Vagina (tissue), 2 donors: ENCODE measurements around the gene GATA2. TPM values are rescaled to one million over a fixed set of nuclear protein-coding genes. Genes with fewer than 3 reads are reported as not detected.

Experiments
- DNase-seq, 2 donors: peaks; one replicate each; pipeline ENCODE4 v3.0.0-alpha.2; 2017; ENCODE audit errors: extremely low spot score in 2 of 2
- H3K27ac ChIP-seq: fragments of 200-600 bp; sonication (generic); one replicate; pipeline ENCODE4 v1.5.1; 2019
- H3K27me3 ChIP-seq: fragments of 200-600 bp; sonication (generic); one replicate; pipeline ENCODE4 v1.5.1; 2019
- H3K36me3 ChIP-seq, 2 donors: fragments of 200-600 bp; sonication (generic); one replicate each; pipeline ENCODE4 v1.5.1; 2017 to 2019
- H3K4me1 ChIP-seq: fragments of 200-600 bp; sonication (generic); one replicate; pipeline ENCODE4 v1.5.1; 2019
- H3K4me3 ChIP-seq, 2 donors: fragments of 200-600 bp; sonication (generic); 1 replicate in 1 of 2; 2 replicates in 1 of 2; pipeline ENCODE4 v1.5.1; 2016 to 2019
- H3K9me3 ChIP-seq: fragments of 200-600 bp; sonication (generic); one replicate; pipeline ENCODE4 v1.5.1; 2019
- POLR2A ChIP-seq, 2 donors: fragments of 450-650 bp; IDR thresholded peaks; one replicate each; pipeline ENCODE4 v1.6.1; 2017; ENCODE audit warnings: antibody characterized with exemption in 2 of 2, mild to moderate bottlenecking in 2 of 2, moderate library complexity in 2 of 2
- POLR2AphosphoS5 ChIP-seq, 2 donors: sonication (generic); formaldehyde crosslinking; IDR thresholded peaks; one replicate each; pipeline ENCODE4 v1.9.0; 2017; ENCODE audit warnings: antibody characterized with exemption in 2 of 2, mild to moderate bottlenecking in 2 of 2, low read depth in 1 of 2; ENCODE audit not compliant: insufficient read depth in 1 of 2
- intact Hi-C: fragments of 100-400 bp; cut with DNase I; formaldehyde crosslinking; loops from one replicate; pipeline ENCODE4 v1.15.1; 2023
- total RNA-seq: library from RNA; depleted of rRNA; stranded (reverse); fragments of >200 nt; gene quantifications from one replicate; pipeline ENCODE4 v1.2.3, GENCODE V29; 2016
- TF ChIP-seq, protein P1 (sequence below), 3 experiments: fragments of 450-650 bp in 2 of 3; fragments of 200-600 bp in 1 of 3; sonication (generic) in 1 of 3; IDR thresholded peaks; one replicate each; pipeline ENCODE4 v1.5.1; 2017 to 2019; ENCODE audit warnings: antibody characterized with exemption in 3 of 3, mild to moderate bottlenecking in 2 of 3, moderate library complexity in 2 of 3

Gene GATA2
- total RNA-seq, 1 donor from 2014 or later = 50.6 TPM

DNA sequence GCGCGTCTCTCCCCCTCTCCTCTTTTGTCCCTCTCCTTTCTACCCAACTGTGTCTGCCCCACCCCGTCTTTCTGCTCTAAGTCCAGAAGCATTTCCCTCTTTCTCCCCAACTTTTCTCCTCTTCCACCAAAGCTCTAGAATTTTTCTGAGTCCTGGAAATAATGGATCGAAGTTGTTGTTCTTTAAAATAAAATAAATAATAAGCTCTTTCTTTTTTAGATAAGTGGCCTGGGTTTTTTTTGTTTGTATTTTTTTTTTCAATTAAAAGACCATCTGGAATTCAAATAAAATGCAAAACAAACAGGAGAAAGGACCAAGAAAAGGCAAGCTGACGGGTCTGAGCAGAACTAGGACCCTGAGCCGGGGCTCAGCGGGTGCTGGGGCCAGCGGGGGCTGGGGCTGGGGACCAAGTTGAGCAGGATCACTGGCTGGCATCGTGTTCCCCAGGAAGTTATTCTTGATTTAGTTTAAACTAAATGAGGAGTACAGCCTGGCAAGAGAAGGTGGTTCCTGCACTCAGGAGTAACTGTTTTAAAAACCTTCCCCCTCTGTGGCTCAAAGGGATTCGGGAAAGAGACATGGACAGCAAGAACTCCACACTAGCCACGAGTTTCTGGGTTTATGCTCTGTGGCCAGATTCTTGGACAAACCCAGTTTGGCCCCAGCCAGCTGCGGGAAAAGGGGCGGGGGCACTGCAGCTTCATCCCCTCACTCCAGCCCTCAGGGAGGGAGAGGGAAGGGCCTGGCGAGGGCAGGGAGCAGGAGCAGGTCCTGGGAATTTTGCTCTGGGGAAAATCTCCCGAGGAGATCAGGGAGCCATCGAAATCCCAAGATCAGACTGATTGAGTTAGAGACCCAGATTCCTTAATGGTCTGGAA, 8.4 kb downstream of the GATA2 start:
- DNase-seq = no peak
- TF ChIP-seq, protein P1, sequence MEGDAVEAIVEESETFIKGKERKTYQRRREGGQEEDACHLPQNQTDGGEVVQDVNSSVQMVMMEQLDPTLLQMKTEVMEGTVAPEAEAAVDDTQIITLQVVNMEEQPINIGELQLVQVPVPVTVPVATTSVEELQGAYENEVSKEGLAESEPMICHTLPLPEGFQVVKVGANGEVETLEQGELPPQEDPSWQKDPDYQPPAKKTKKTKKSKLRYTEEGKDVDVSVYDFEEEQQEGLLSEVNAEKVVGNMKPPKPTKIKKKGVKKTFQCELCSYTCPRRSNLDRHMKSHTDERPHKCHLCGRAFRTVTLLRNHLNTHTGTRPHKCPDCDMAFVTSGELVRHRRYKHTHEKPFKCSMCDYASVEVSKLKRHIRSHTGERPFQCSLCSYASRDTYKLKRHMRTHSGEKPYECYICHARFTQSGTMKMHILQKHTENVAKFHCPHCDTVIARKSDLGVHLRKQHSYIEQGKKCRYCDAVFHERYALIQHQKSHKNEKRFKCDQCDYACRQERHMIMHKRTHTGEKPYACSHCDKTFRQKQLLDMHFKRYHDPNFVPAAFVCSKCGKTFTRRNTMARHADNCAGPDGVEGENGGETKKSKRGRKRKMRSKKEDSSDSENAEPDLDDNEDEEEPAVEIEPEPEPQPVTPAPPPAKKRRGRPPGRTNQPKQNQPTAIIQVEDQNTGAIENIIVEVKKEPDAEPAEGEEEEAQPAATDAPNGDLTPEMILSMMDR (IDR thresholded peaks at IDR 0.05) = no peak
- TF ChIP-seq POLR2AphosphoS5 (IDR thresholded peaks at IDR 0.05; ENCODE audit: insufficient read depth in 1 of 2, low read depth in 1 of 2) = peak in 1 of 2 donors; percentile 46
- TF ChIP-seq POLR2A (IDR thresholded peaks at IDR 0.05) = peak in 1 of 2 donors; percentile 3
- Histone ChIP-seq H3K4me3 (peak overlapping the region; percentile 83), H3K36me3 (peaks cover 0 to 9% of the 10 kb centered on the region in 2 donors), H3K9me3 (no peaks in the 10 kb centered on the region), H3K27ac (peak overlapping the region; percentile 95), H3K4me1 (peaks cover 72% of the 10 kb centered on the region), H3K27me3 (no peaks in the 10 kb centered on the region)
- intact Hi-C loops = no loop called here

- Histone ChIP-seq H3K9me3 (no peaks in the 10 kb centered on the region), H3K27ac (peak overlapping the region; percentile 95), H3K27me3 (no peaks in the 10 kb centered on the region), H3K4me1 (peaks cover 65% of the 10 kb centered on the region), H3K36me3 (peaks cover 0 to 9% of the 10 kb centered on the region in 2 donors), H3K4me3 (peak overlapping the region; percentile 83)
- intact Hi-C loops = no loop called here
- DNase-seq = no peak
- TF ChIP-seq POLR2AphosphoS5 (IDR thresholded peaks at IDR 0.05; ENCODE audit: insufficient read depth in 1 of 2, low read depth in 1 of 2) = peak in 1 of 2 donors; percentile 24
- TF ChIP-seq, protein P1 (IDR thresholded peaks at IDR 0.05) = no peak
- no peak for TF ChIP-seq POLR2A (IDR thresholded peaks at IDR 0.05)
These were observed 9.2 kb downstream of the GATA2 start for GRCh38 chr3:128483657-128484403.

- peak overlapping the region; percentile 83 for H3K4me3 ChIP-seq
- H3K36me3 ChIP-seq = peaks cover 0 to 9% of the 10 kb centered on the region in 2 donors
- no peak for DNase-seq
- peak overlapping the region; percentile 95 for H3K27ac ChIP-seq
- peaks cover 57% of the 10 kb centered on the region for H3K4me1 ChIP-seq
- intact Hi-C loops = no loop called here
- TF ChIP-seq, protein P1 (IDR thresholded peaks at IDR 0.05) = no peak
- TF ChIP-seq POLR2AphosphoS5 (IDR thresholded peaks at IDR 0.05; ENCODE audit: insufficient read depth in 1 of 2, low read depth in 1 of 2) (peak; percentile 61 to 81), POLR2A (IDR thresholded peaks at IDR 0.05) (no peak)
- no peaks in the 10 kb centered on the region for H3K9me3 ChIP-seq
- no peaks in the 10 kb centered on the region for H3K27me3 ChIP-seq
These were observed 10.0 kb downstream of the GATA2 start for GRCh38 chr3:128482666-128483656.

DNA sequence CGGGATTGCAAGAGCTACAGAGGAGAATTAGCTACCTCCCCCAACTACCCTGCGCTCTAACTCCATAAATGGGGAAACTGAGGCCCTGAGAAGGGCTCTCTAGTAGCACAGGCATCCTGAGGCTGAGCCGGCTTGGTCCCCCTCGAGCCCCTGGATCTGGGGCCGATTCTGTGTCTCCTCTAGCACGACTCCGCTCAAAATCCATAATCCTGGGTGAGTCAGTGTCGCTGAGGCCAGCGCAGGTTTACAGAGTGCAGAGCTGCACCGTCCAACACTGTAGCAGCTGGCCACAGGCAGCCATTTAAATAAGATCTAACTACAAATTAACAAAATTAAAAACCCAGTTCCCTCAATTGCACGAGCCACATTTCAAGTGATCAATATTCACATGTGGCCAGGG, 10.8 kb downstream of the GATA2 start:
- H3K36me3 ChIP-seq = peaks cover 0 to 9% of the 10 kb centered on the region in 2 donors
- peak overlapping the region; percentile 95 for H3K27ac ChIP-seq
- H3K4me3 ChIP-seq = peak overlapping the region in 1 of 2 donors; percentile 83
- intact Hi-C loops = no loop called here
- DNase-seq = no peak
- no peaks in the 10 kb centered on the region for H3K9me3 ChIP-seq
- peaks cover 49% of the 10 kb centered on the region for H3K4me1 ChIP-seq
- H3K27me3 ChIP-seq = no peaks in the 10 kb centered on the region
- TF ChIP-seq POLR2A (IDR thresholded peaks at IDR 0.05) (no peak), POLR2AphosphoS5 (IDR thresholded peaks at IDR 0.05; ENCODE audit: insufficient read depth in 1 of 2, low read depth in 1 of 2) (no peak)
